SK-N-SH (cell line): ENCODE data around the gene GTF3C6. TPM values are rescaled to one million over a fixed set of nuclear protein-coding genes. Genes with fewer than 3 reads are reported as not detected.
"Not testable (repeated sequence)": the region's sequence is repeated elsewhere in the genome, so short reads cannot be mapped to it uniquely, and the experiment has no call there.

Experiments used
- CTCF ChIA-PET: fragments of 300-600, 350-600 bp; formaldehyde crosslinking; extraction: SDS; loops from one replicate; lab custom pipeline; 2021; lab: Yijun Ruan, JAX
- POLR2A ChIA-PET: fragments of 350-600 bp; sonication (Branson Sonifier 250); formaldehyde crosslinking; extraction: SDS; loops from one replicate; lab custom pipeline; 2020; ENCODE audit warnings: antibody characterized with exemption, inconsistent platforms; lab: Yijun Ruan, JAX
- DNase-seq: peaks from one replicate; pipeline ENCODE4 v3.0.0; 2012
- H2AFZ ChIP-seq: fragments of 200-600 bp; sonication (generic); 2 replicates; pipeline ENCODE4 v1.8.1; 2016; ENCODE audit warnings: antibody characterized with exemption, mild to moderate bottlenecking, low read depth
- H3F3A ChIP-seq: fragments of 200-600 bp; sonication (generic); replicated peaks from 2 replicates; pipeline ENCODE3; 2016; ENCODE audit warnings: antibody characterized with exemption, mild to moderate bottlenecking; ENCODE audit not compliant: insufficient read depth
- H3K27ac ChIP-seq, 2 experiments: fragments of 200-500 bp in 1 of 2; fragments of 200-600 bp in 1 of 2; sonication (Bioruptor generic) in 1 of 2; sonication (generic), shearing (Covaris generic) in 1 of 2; 2 replicates each; pipeline versions ENCODE4 v1.5.1 to v1.6.1; 2014 to 2016; ENCODE audit warnings: low read depth in 2 of 2, inconsistent platforms in 1 of 2, low read length in 1 of 2, mild to moderate bottlenecking in 1 of 2, mixed read lengths in 1 of 2
- H3K27me3 ChIP-seq: fragments of 200-600 bp; sonication (generic), shearing (Covaris generic); 2 replicates; pipeline ENCODE4 v1.6.1; 2016; ENCODE audit warnings: mixed run types; ENCODE audit not compliant: insufficient read depth
- H3K36me3 ChIP-seq, 2 experiments: fragments of 200-500 bp in 1 of 2; fragments of 200-600 bp in 1 of 2; sonication (Bioruptor generic) in 1 of 2; sonication (generic) in 1 of 2; replicated peaks in 1 of 2; 2 replicates each; pipeline versions ENCODE3 to v1.5.1; 2014 to 2016; ENCODE audit warnings: low read length in 1 of 2, mild to moderate bottlenecking in 1 of 2; ENCODE audit not compliant: insufficient read depth in 2 of 2, control insufficient read depth in 1 of 2
- H3K4me1 ChIP-seq, 2 experiments: fragments of 200-500 bp in 1 of 2; fragments of 200-600 bp in 1 of 2; sonication (Bioruptor generic) in 1 of 2; sonication (generic), shearing (Covaris generic) in 1 of 2; 2 replicates each; pipeline versions ENCODE4 v1.5.1 to v1.6.1; 2014 to 2016; ENCODE audit warnings: low read depth in 1 of 2, low read length in 1 of 2, mixed run types in 1 of 2; ENCODE audit not compliant: insufficient read depth in 2 of 2, control insufficient read depth in 1 of 2
- H3K4me2 ChIP-seq: fragments of 200-600 bp; sonication (generic), shearing (Covaris generic); 2 replicates; pipeline ENCODE4 v1.6.1; 2017; ENCODE audit warnings: mixed run types
- H3K4me3 ChIP-seq, 2 experiments: fragments of 200-500 bp in 1 of 2; fragments of 200-600 bp in 1 of 2; sonication (Bioruptor generic) in 1 of 2; sonication (generic), shearing (Covaris generic) in 1 of 2; 2 replicates each; pipeline versions ENCODE4 v1.5.1 to v1.8.1; 2014 to 2016; ENCODE audit warnings: low read depth in 2 of 2, inconsistent platforms in 1 of 2, low read length in 1 of 2, mild to moderate bottlenecking in 1 of 2, mixed read lengths in 1 of 2, moderate library complexity in 1 of 2
- H3K79me2 ChIP-seq: fragments of 200-600 bp; sonication (generic); 2 replicates; pipeline ENCODE4 v1.8.1; 2017; ENCODE audit warnings: mild to moderate bottlenecking; ENCODE audit not compliant: insufficient read depth
- H3K9ac ChIP-seq: fragments of 200-600 bp; sonication (generic); 2 replicates; pipeline ENCODE4 v1.6.1; 2017; ENCODE audit warnings: mixed run types
- H3K9me2 ChIP-seq: fragments of 200-600 bp; sonication (generic); 2 replicates; pipeline ENCODE4 v1.6.1; 2017; ENCODE audit warnings: mixed run types
- H3K9me3 ChIP-seq: fragments of 200-600 bp; sonication (generic); 2 replicates; pipeline ENCODE4 v1.6.1; 2017; ENCODE audit warnings: mixed run types, mild to moderate bottlenecking, moderate library complexity
- H4K20me1 ChIP-seq: fragments of 200-600 bp; sonication (generic); 2 replicates; pipeline ENCODE4 v1.6.1; 2017; ENCODE audit warnings: mild to moderate bottlenecking, mixed run types; ENCODE audit not compliant: insufficient read depth
- FOXJ3 ChIP-seq: sonication (generic); formaldehyde crosslinking; IDR thresholded peaks from 2 replicates; pipeline ENCODE4 v1.5.1; 2020; ENCODE audit warnings: mild to moderate bottlenecking, missing genetic modification reagents
- FOXM1 ChIP-seq: IDR thresholded peaks from 2 replicates; pipeline ENCODE4 v1.4.0; 2012; ENCODE audit warnings: low read depth, mild to moderate bottlenecking
- MEF2A ChIP-seq: IDR thresholded peaks from 2 replicates; pipeline ENCODE4 v1.4.0; 2012; ENCODE audit warnings: low read depth, borderline replicate concordance
- NFIC ChIP-seq: IDR thresholded peaks from 2 replicates; pipeline ENCODE4 v1.4.0; 2012; ENCODE audit warnings: borderline replicate concordance
- SIN3A ChIP-seq: IDR thresholded peaks from 2 replicates; pipeline ENCODE4 v1.6.1; 2012; ENCODE audit warnings: low read depth, mild to moderate bottlenecking, low read length, moderate library complexity, borderline replicate concordance
- TCF12 ChIP-seq: IDR thresholded peaks from 2 replicates; pipeline ENCODE4 v1.4.0; 2012
- USF2 ChIP-seq: fragments of 150-350 bp; IDR thresholded peaks from 2 replicates; pipeline ENCODE4 v1.6.1; 2017; ENCODE audit warnings: antibody characterized with exemption, low read length, low read depth, borderline replicate concordance
- WGBS: methylation state at CpG from one replicate; pipeline ENCODE4 v1.1.6; 2017; ENCODE audit warnings: low lambda C conversion rate; 5-methylcytosine and 5-hydroxymethylcytosine counted together
- polyA plus RNA-seq, 3 experiments: library from polyadenylated mRNA; depleted of rRNA; stranded (reverse); fragments of >200 nt; gene quantifications; 2 replicates each; pipeline ENCODE4 v1.2.3, GENCODE V29; 2012

GTF3C6 gene
- polyA plus RNA-seq, 1 of the 3 experiments (the other 2 are of a cell fraction) = 38.5 TPM

DNA sequence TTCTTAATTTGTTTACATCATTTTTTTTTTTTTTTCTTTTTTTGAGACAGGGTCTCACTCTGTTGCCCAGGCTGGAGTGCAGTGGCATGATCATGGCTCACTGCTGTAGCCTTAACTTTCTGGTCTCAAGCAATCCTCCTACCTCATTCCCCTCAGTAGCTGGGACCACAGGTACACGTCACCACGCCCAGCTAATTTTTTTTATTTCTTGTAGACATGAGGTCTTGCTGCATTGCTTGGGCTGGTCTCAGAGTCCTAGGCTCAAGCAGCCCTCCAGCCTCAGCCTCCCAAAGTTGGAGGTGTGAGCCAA, 53.6 kb downstream of the GTF3C6 start:
- Histone ChIP-seq H3K4me3 (no peak overlapping the region), H3K4me1 (no peaks in the 10 kb centered on the region), H3K9me2 (no peaks in the 10 kb centered on the region), H2AFZ (no peak overlapping the region), H3K27ac (no peak overlapping the region), H4K20me1 (no peaks in the 10 kb centered on the region), H3K9ac (no peak overlapping the region), H3K9me3 (no peaks in the 10 kb centered on the region), H3K36me3 (peaks cover 48 to 60% of the 10 kb centered on the region in 2 experiments), H3K4me2 (no peak overlapping the region), H3K79me2 (peaks cover 5% of the 10 kb centered on the region; the same call in 1 of the 2 replicates), H3F3A (peaks cover 15% of the 10 kb centered on the region), H3K27me3 (no peaks in the 10 kb centered on the region)
- WGBS = 89% methylated on average over 2 of the region's 2 CpGs
- CTCF ChIA-PET = interaction anchor here (1.0 to 6.6 kb wide), 10 partner anchors 9 to 336 kb away, joined by 3 to 76 read pairs (median 14); partner anchors contain the start of gene RPF2
- TF ChIP-seq SIN3A (no peak), TCF12 (no peak), NFIC (no peak), FOXJ3 (no peak), FOXM1 (no peak)
- POLR2A ChIA-PET = no interaction called here
- DNase-seq = no peak

DNA sequence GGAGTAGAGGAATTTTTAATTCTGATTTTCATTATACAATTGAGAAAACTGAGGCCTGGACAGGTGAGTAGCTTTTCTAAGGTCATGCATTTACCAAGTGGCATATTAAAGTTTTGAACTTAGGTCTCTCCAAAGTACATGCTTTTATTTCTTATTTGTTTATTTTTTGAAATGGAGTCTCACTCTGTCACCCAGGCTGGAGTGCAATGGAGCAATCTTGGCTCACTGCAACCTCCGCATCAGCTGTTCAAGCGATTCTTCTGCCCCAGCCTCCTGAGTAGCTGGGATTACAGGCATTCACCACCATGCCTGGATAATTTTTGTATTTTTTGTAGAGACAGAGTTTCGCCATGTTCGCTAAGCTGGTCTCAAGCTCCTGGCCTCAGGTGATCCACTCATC, 54.0 kb downstream of the GTF3C6 start:
- WGBS = 98% methylated on average over 4 of the region's 4 CpGs

GRCh38 chr6:111013144-111013915, 54.8 kb downstream of the GTF3C6 start:
- ChIA-PET POLR2A (no interaction called here), CTCF (interaction anchor here (0.7 to 6.6 kb wide), 4 partner anchors 8 to 230 kb away, joined by 3 to 76 read pairs (median 21); no protein-coding TSS in a partner anchor)
- H3K4me1 ChIP-seq = no peaks in the 10 kb centered on the region
- no peak overlapping the region for H3K9ac ChIP-seq
- H2AFZ ChIP-seq = no peak overlapping the region
- H3K4me2 ChIP-seq = no peak overlapping the region
- H3K79me2 ChIP-seq = peaks cover 5% of the 10 kb centered on the region; the same call in 1 of the 2 replicates
- H4K20me1 ChIP-seq = no peaks in the 10 kb centered on the region
- H3K9me2 ChIP-seq = no peaks in the 10 kb centered on the region
- peaks cover 47 to 62% of the 10 kb centered on the region in 2 experiments for H3K36me3 ChIP-seq
- H3K27me3 ChIP-seq = no peaks in the 10 kb centered on the region
- no peak for DNase-seq
- H3K4me3 ChIP-seq = no peak overlapping the region
- H3K27ac ChIP-seq = no peak overlapping the region
- 83% methylated on average over 4 of the region's 4 CpGs for WGBS
- TF ChIP-seq MEF2A (no peak), USF2 (no peak)
- TF ChIP-seq, all 33 proteins: peak for 0
- Histone ChIP-seq H3K9me3 (no peaks in the 10 kb centered on the region), H3F3A (peaks cover 15% of the 10 kb centered on the region)

More for the DNA sequence above, 54.0 kb downstream of the GTF3C6 start:
- H3K9me2 ChIP-seq, H3K4me3 ChIP-seq, DNase-seq, H4K20me1 ChIP-seq, H3K9me3 ChIP-seq, POLR2A ChIA-PET, H2AFZ ChIP-seq, H3K9ac ChIP-seq, H3K4me2 ChIP-seq, H3K79me2 ChIP-seq, H3K27ac ChIP-seq, H3K27me3 ChIP-seq, H3K4me1 ChIP-seq: not testable (repeated sequence)
- CTCF ChIA-PET = interaction anchor here (1.3 to 6.6 kb wide), 7 partner anchors 9 to 247 kb away, joined by 3 to 76 read pairs (median 15); partner anchors contain the start of gene RPF2
- peaks cover 48 to 60% of the 10 kb centered on the region in 2 experiments for H3K36me3 ChIP-seq
- H3F3A ChIP-seq = peaks cover 15% of the 10 kb centered on the region
